Subcutaneous abdominal adipose tissue (tissue), 5 donors: ENCODE measurements around the gene ZFP37.
"Not testable (repeated sequence)": the region's sequence is repeated elsewhere in the genome, so short reads cannot be mapped to it uniquely, and the experiment has no call there.

Source experiments
- H3K27ac ChIP-seq: one replicate; pipeline ENCODE4 v1.7.0; 2013; ENCODE audit warnings: low read depth, mild to moderate bottlenecking, inconsistent platforms, low read length, moderate library complexity
- H3K27me3 ChIP-seq, 5 donors: one replicate each; pipeline ENCODE4 v1.7.0; 2013; ENCODE audit warnings: low read length in 5 of 5, inconsistent platforms in 1 of 5; ENCODE audit not compliant: control insufficient read depth in 5 of 5, insufficient read depth in 4 of 5
- H3K36me3 ChIP-seq, 5 donors: one replicate each; pipeline ENCODE4 v1.7.0; 2013; ENCODE audit warnings: low read length in 5 of 5; ENCODE audit not compliant: control insufficient read depth in 5 of 5, insufficient read depth in 5 of 5
- H3K4me1 ChIP-seq, 5 donors: one replicate each; pipeline ENCODE4 v1.7.0; 2013; ENCODE audit warnings: low read length in 5 of 5, mild to moderate bottlenecking in 3 of 5, moderate library complexity in 1 of 5; ENCODE audit not compliant: control insufficient read depth in 5 of 5, insufficient read depth in 5 of 5
- H3K4me3 ChIP-seq, 5 donors: one replicate each; pipeline ENCODE4 v1.7.0; 2013; ENCODE audit warnings: low read length in 5 of 5, low read depth in 1 of 5
- H3K9ac ChIP-seq, 5 donors: one replicate each; pipeline ENCODE4 v1.7.0; 2013; ENCODE audit warnings: low read length in 5 of 5, mild to moderate bottlenecking in 4 of 5, moderate library complexity in 3 of 5
- H3K9me3 ChIP-seq, 5 donors: one replicate each; pipeline ENCODE4 v1.7.0; 2013; ENCODE audit warnings: low read length in 5 of 5; ENCODE audit not compliant: control insufficient read depth in 5 of 5
- donor health status: healthy.
- donor health status: healthy.
- donor health status: healthy.
- donor health status: healthy.
- donor health status: healthy.

Gene ZFP37

DNA sequence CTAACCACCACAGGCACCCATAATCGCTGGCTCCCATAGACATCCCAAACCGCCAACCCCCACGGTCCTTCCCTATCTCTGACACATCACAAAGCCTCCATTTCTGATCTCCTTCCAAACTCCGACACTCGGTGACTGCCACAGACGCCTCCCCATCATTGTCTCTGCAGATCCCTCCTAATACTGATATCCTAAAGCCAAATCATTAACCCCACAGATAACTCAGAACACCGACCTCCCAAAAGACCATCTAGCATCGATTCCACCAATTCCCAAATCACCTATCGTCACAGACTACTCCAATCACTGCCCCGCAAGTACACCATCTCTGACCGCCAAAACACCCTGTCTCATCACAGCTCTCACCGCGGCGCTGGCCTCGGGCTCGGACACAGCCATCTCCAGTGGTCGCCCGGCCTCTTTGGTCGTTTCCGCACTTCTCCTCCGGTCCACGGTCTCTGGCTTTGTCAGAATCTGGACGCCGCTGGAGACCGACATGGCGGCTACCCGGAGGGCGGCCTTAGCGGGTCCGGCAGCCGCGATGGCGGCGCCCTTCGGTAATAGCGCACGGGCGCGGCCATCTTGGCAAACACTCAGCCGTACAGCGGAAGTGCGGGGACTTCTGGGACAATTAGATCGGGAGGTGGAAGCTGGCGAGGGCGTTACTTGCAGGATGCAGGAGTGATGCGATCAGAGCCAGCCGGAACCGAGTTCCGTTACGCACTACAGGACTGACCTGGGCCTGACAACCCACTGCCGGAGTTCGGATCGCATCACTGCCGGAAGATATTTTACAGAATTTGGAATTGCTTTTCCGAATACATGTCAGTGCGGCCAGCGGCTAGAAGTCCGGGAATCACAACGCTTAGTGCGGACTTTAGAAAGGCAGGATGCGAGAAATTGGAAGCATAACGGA is at the start of gene ZFP37:
ZFP37 (minus strand) TSS at position 534 of the 916 bp plus-strand sequence; CDS start at position 498, 36 bp downstream.
- peaks cover 5 to 13% (median 12%) of the 10 kb centered on the region in 5 donors for H3K27me3 ChIP-seq
- peaks cover 0 to 4% (median 0%) of the 10 kb centered on the region in 5 donors for H3K36me3 ChIP-seq
- peak within 1 kb of the TSS; percentile 59 to 77 (median 69) for H3K9ac ChIP-seq
- peak within 1 kb of the TSS; percentile 82 to 99 (median 88) for H3K4me3 ChIP-seq
- H3K27ac ChIP-seq = peak within 1 kb of the TSS; percentile 26
- H3K9me3 ChIP-seq = peaks cover 32 to 67% (median 54%) of the 10 kb centered on the region in 5 donors
- H3K4me1 ChIP-seq = peaks cover 4 to 14% (median 13%) of the 10 kb centered on the region in 5 donors

- H3K4me1 ChIP-seq, H3K27ac ChIP-seq, H3K27me3 ChIP-seq, H3K36me3 ChIP-seq, H3K4me3 ChIP-seq, H3K9me3 ChIP-seq, H3K9ac ChIP-seq: not testable (repeated sequence)
These were observed 48.8 kb upstream of the ZFP37 start for GRCh38 chr9:113105345-113105744.

GRCh38 chr9:113095561-113095960 is 39.0 kb upstream of the ZFP37 start:
- Histone ChIP-seq H3K27me3 (peaks cover 2 to 20% (median 9%) of the 10 kb centered on the region in 5 donors), H3K4me1 (no peaks in the 10 kb centered on the region), H3K36me3 (no peaks in the 10 kb centered on the region), H3K9ac (no peak overlapping the region), H3K4me3 (no peak overlapping the region), H3K9me3 (peaks cover 0 to 5% (median 0%) of the 10 kb centered on the region in 5 donors), H3K27ac (no peak overlapping the region)

GRCh38 chr9:113089924-113090323 is 33.4 kb upstream of the ZFP37 start:
- H3K27me3 ChIP-seq = peaks cover 10 to 27% (median 12%) of the 10 kb centered on the region in 5 donors
- not testable (repeated sequence) for H3K27ac ChIP-seq, H3K4me1 ChIP-seq, H3K9me3 ChIP-seq, H3K36me3 ChIP-seq, H3K9ac ChIP-seq
- peak overlapping the region in 1 of 5 donors; percentile 11 for H3K4me3 ChIP-seq

DNA sequence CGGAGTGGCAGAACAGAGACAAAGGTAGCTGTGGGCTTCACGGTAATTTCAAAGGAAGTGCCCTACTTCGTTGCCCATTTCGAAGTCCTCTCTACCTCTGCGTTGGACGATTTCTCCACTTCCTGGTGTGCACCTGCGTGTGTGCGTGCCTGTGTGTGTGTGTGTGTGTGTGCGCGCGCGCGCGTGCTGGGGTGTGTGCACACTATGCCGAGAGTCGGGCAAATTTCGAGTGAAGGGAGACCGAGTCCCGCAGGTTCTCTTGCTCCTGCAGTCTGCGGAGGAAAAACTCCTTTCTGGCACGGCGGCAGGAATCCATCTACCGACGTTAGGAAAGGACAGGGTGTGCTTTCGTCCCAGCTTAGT is 32.6 kb upstream of the ZFP37 start:
- H3K4me3 ChIP-seq = not testable (repeated sequence)

DNA sequence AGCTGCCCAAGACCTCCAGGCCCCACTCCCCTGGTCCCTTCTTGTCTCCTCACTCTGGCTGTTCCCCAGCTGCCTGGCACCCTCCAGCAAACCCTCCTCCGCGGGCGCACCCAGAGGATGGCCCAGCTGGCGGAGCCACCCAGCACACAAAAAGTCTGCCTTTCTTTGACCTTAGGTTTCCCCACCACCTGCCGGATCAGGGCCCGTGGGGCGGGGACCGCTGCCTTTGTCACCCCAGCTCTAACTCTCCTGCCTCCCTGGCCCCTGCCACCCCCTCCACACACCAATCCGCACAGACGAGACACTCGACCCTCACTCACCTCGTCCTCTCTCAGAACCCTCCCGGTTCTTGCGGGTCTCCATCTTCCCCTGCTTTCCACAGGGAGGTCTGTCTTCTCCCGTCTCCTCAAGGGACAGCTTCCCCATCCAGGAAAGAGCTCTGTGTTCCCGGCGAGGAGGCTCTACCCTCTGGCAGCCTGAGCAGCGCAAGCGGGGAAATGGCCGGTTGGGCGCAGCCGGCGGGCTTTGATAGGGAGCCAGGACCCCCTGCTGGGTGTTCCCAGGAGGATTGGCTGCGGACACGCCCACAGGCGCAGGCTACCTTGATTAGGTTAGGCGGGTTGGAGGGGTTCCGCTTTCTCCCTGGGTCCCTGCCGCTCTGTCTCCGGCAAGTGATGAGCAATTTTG is 32.1 kb upstream of the ZFP37 start:
- H3K27me3 ChIP-seq = peaks cover 10 to 22% (median 12%) of the 10 kb centered on the region in 5 donors
- not testable (repeated sequence) for H3K9ac ChIP-seq, H3K27ac ChIP-seq, H3K4me3 ChIP-seq, H3K36me3 ChIP-seq, H3K4me1 ChIP-seq, H3K9me3 ChIP-seq

More for the DNA sequence above, 32.6 kb upstream of the ZFP37 start:
- not testable (repeated sequence) for H3K36me3 ChIP-seq, H3K9me3 ChIP-seq, H3K27ac ChIP-seq, H3K9ac ChIP-seq, H3K4me1 ChIP-seq
- H3K27me3 ChIP-seq = peaks cover 10 to 27% (median 12%) of the 10 kb centered on the region in 5 donors

DNA sequence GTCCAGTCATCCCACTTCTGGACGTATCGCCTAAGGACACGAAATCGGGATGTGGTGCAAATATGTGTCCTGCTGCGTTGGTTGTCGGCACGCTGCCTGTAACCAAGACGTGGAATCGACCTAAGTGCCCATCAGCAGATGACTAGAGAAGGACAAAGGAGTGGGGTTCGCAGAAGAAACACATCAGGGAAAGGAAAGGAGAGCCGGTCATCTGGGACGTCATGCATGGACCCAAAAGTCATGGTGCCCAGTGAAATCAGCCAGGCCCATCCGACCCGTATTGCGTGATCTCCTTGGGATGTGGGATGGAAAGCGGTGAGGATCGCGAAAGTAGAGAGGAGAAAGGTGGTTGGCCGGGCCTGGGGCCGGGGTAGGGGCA is 6.4 kb upstream of the ZFP37 start:
- H3K4me1 ChIP-seq, H3K36me3 ChIP-seq, H3K4me3 ChIP-seq, H3K27ac ChIP-seq, H3K9ac ChIP-seq: not testable (repeated sequence)
- peaks cover 8 to 21% (median 14%) of the 10 kb centered on the region in 5 donors for H3K27me3 ChIP-seq
- peaks cover 9 to 26% (median 13%) of the 10 kb centered on the region in 5 donors for H3K9me3 ChIP-seq

- H3K36me3 ChIP-seq, H3K4me3 ChIP-seq, H3K9ac ChIP-seq, H3K27ac ChIP-seq, H3K4me1 ChIP-seq: not testable (repeated sequence)
- peaks cover 9 to 26% (median 17%) of the 10 kb centered on the region in 5 donors for H3K9me3 ChIP-seq
- peaks cover 8 to 21% (median 14%) of the 10 kb centered on the region in 5 donors for H3K27me3 ChIP-seq
These were observed 5.9 kb upstream of the ZFP37 start for GRCh38 chr9:113062256-113062931.

DNA sequence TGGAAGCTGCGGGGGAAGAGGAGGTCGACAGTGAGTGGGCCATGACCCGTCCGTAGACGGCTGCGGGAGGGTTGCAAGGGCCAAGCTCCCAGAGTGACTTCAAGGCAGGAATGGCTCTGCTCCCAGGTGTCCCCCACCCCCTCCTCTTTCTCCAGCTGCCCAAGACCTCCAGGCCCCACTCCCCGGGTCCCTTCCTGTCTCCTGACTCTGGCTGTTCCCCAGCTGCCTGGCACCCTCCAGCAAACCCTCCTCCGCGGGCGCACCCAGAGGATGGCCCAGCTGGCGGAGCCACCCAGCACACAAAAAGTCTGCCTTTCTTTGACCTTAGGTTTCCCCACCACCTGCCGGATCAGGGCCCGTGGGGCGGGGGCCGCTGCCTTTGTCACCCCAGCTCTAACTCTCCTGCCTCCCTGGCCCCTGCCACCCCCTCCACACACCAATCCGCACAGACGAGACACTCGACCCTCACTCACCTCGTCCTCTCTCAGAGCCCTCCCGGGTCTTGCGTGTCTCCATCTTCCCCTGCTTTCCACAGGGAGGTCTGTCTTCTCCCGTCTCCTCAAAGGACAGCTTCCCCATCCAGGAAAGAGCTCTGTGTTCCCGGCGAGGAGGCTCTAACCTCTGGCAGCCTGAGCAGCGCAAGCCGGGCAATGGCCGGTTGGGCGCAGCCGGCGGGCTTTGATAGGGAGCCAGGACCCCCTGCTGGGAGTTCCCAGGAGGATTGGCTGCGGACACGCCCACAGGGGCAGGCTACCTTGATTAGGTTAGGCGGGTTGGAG is 4.7 kb upstream of the ZFP37 start:
- H3K4me1 ChIP-seq, H3K27ac ChIP-seq, H3K36me3 ChIP-seq, H3K9ac ChIP-seq, H3K4me3 ChIP-seq: not testable (repeated sequence)
- peaks cover 11 to 28% (median 22%) of the 10 kb centered on the region in 5 donors for H3K9me3 ChIP-seq
- peaks cover 8 to 21% (median 14%) of the 10 kb centered on the region in 5 donors for H3K27me3 ChIP-seq
